A549 (cell line): ENCODE measurements around the gene CLPSL2.

ENCODE experiments used
- CBX8 ChIP-seq: fragments of 200-600 bp; sonication (generic); IDR thresholded peaks from 2 replicates; pipeline ENCODE4 v1.6.1; 2016
- CTCF ChIP-seq: fragments of >200 bp; sonication (Bioruptor Twin); formaldehyde crosslinking; IDR thresholded peaks from 3 replicates; pipeline ENCODE4 v1.5.1; 2016
- ELK1 ChIP-seq: fragments of 150-350 bp; IDR thresholded peaks from 2 replicates; pipeline ENCODE4 v1.6.1; 2014; ENCODE audit warnings: low read depth, mild to moderate bottlenecking, low read length
- EP300 ChIP-seq, 2 experiments: fragments of >200 bp; sonication (Bioruptor Twin); formaldehyde crosslinking; IDR thresholded peaks; 2 replicates in 1 of 2; 3 replicates in 1 of 2; pipeline ENCODE4 v1.6.1; 2016 to 2017
- MAX ChIP-seq: IDR thresholded peaks from 2 replicates; pipeline ENCODE4 v1.6.1; 2012
- MYC ChIP-seq: IDR thresholded peaks from 2 replicates; pipeline ENCODE4 v1.6.1; 2012; ENCODE audit warnings: mild to moderate bottlenecking, inconsistent platforms, low read length, improper control_type of control experiment, borderline replicate concordance
- NR3C1 ChIP-seq: fragments of >200 bp; sonication (Bioruptor Twin); formaldehyde crosslinking; IDR thresholded peaks from 3 replicates; pipeline ENCODE4 v1.6.1; 2017
- PHF8 ChIP-seq: fragments of 200-600 bp; sonication (generic); IDR thresholded peaks from 2 replicates; pipeline ENCODE4 v1.6.1; 2016; ENCODE audit warnings: low read depth, mild to moderate bottlenecking, antibody characterized with exemption, moderate library complexity, borderline replicate concordance
- RAD21 ChIP-seq, 2 experiments: fragments of >200 bp in 1 of 2; sonication (Bioruptor Twin) in 1 of 2; formaldehyde crosslinking in 1 of 2; IDR thresholded peaks in 1 of 2; conservative IDR thresholded peaks in 1 of 2; 2 replicates in 1 of 2; 3 replicates in 1 of 2; pipeline ENCODE4 v1.6.1; 2012 to 2018; ENCODE audit warnings: inconsistent platforms in 1 of 2
- RCOR1 ChIP-seq: fragments of 150-350 bp; IDR thresholded peaks from 2 replicates; pipeline ENCODE4 v1.6.1; 2014; ENCODE audit warnings: antibody characterized with exemption, low read length, low read depth
- REST ChIP-seq: fragments of 200-600 bp; sonication (generic); IDR thresholded peaks from 2 replicates; pipeline ENCODE4 v1.6.1; 2016; ENCODE audit warnings: antibody characterized with exemption, mild to moderate bottlenecking, moderate library complexity

- TF ChIP-seq ELK1 (no peak), CTCF (no peak), PHF8 (no peak), REST (no peak), MAX (no peak), RAD21 (conservative IDR thresholded peaks at IDR 0.05 in 1 of 2, IDR thresholded peaks at IDR 0.05 in 1 of 2) (no peak), CBX8 (no peak), MYC (no peak), NR3C1 (no peak), RCOR1 (no peak), EP300 (IDR thresholded peaks at IDR 0.05) (no peak)
Observed at GRCh38 chr6:35750557-35750956, 25.8 kb upstream of the CLPSL2 start.
